GM18858 (cell line): Measurements from ENCODE around the gene ZNF541.
"Not testable (repeated sequence)": the region's sequence is repeated elsewhere in the genome, so short reads cannot be mapped to it uniquely, and the experiment has no call there.

Source experiments
- ATAC-seq: cut with Tn5 transposase; IDR thresholded peaks from one replicate; pipeline ENCODE4 v1.9.1; 2021; ENCODE audit not compliant: unreplicated experiment

ZNF541 gene

GRCh38 chr19:47601180-47601904 is 28.4 kb upstream of the ZNF541 start:
- ATAC-seq, result no peak

- peak; percentile 86 for ATAC-seq
Measured at GRCh38 chr19:47600246-47601179, 27.6 kb upstream of the ZNF541 start.

- ATAC-seq, result not testable (repeated sequence)
Measured at GRCh38 chr19:47599671-47600245, 26.8 kb upstream of the ZNF541 start.

GRCh38 chr19:47598407-47599349 is 25.7 kb upstream of the ZNF541 start:
- no peak for ATAC-seq

GRCh38 chr19:47595944-47596343 is 23.0 kb upstream of the ZNF541 start:
- no peak for ATAC-seq

GRCh38 chr19:47593860-47594259 is 20.9 kb upstream of the ZNF541 start:
- ATAC-seq, result no peak

GRCh38 chr19:47589824-47590223 is 16.9 kb upstream of the ZNF541 start:
- ATAC-seq, result no peak

GRCh38 chr19:47587295-47587694 is 14.3 kb upstream of the ZNF541 start:
- no peak for ATAC-seq

- not testable (repeated sequence) for ATAC-seq
Measured at GRCh38 chr19:47583161-47583560, 10.2 kb upstream of the ZNF541 start.

GRCh38 chr19:47582320-47582909 is 9.5 kb upstream of the ZNF541 start:
- no peak for ATAC-seq

GRCh38 chr19:47581605-47582319 is 8.8 kb upstream of the ZNF541 start:
- no peak for ATAC-seq

GRCh38 chr19:47580397-47580796 is 7.4 kb upstream of the ZNF541 start:
- no peak for ATAC-seq

- ATAC-seq, result no peak
Measured at GRCh38 chr19:47572635-47573034, 313 bp downstream of the ZNF541 start.

GRCh38 chr19:47569331-47569730 is 3.6 kb downstream of the ZNF541 start:
- ATAC-seq, result no peak

GRCh38 chr19:47564081-47564480 is 8.9 kb downstream of the ZNF541 start:
- no peak for ATAC-seq

- ATAC-seq, result no peak
Measured at GRCh38 chr19:47561440-47562057, 11.4 kb downstream of the ZNF541 start.

- ATAC-seq, result no peak
Measured at GRCh38 chr19:47560999-47561398, 11.9 kb downstream of the ZNF541 start.

- ATAC-seq, result no peak
Measured at GRCh38 chr19:47550129-47550528, 22.8 kb downstream of the ZNF541 start.

- no peak for ATAC-seq
Measured at GRCh38 chr19:47549261-47549862, 23.6 kb downstream of the ZNF541 start.
